ENCODE measurements around the gene BORCS5. TPM values are rescaled to one million over a fixed set of nuclear protein-coding genes. Genes with fewer than 3 reads are reported as not detected.

BORCS5 gene
- total RNA-seq, 1 experiment from 2014 or later, result 25.7 TPM

DNA sequence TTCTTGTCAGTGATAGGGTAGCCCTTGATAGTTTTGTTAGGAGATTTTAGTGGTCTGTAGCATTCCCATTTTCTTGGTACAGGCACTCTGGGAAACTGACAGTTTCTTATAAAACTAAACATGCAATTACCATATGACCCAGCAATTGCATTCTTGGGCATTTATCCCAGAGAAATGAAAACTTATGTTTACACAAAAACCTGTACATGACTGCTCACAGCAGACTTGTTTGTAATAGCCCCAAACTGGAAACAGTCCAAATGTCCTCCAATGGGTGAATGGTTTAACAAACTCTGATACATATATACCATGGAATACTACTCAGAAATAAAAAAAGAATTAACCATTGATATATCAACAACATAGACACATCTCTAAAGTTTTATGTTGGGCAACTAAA, 75.5 kb downstream of the BORCS5 start:
- H3K27me3 ChIP-seq (replicated peaks; ENCODE audit: control insufficient read depth, insufficient read depth, low read length), result no peaks in the 10 kb centered on the region
- Mint-ChIP-seq H3K4me3 (ENCODE audit: unreplicated experiment) (no peak overlapping the region), H3K9me3 (ENCODE audit: unreplicated experiment) (no peaks in the 10 kb centered on the region), H3K4me1 (ENCODE audit: low read depth, unreplicated experiment) (peaks cover 60% of the 10 kb centered on the region), H3K36me3 (ENCODE audit: insufficient read depth, unreplicated experiment) (peaks cover 6% of the 10 kb centered on the region), H3K27ac (ENCODE audit: unreplicated experiment) (peak overlapping the region; percentile 6), H3K27me3 (ENCODE audit: insufficient read depth, unreplicated experiment) (no peaks in the 10 kb centered on the region)
- H3K4me3 ChIP-seq (ENCODE audit: low read depth, low read length), result no peak overlapping the region
- no peak for DNase-seq
- ChIA-PET CTCF (no interaction called here), POLR2A (interaction anchor here (0.7 kb wide), 1 partner anchor 29 kb away, joined by 11 read pairs; no protein-coding TSS in a partner anchor)
- intact Hi-C loops (cut with micrococcal nuclease; ENCODE audit: unreplicated experiment), result no loop called here
- TF ChIP-seq, protein P1, sequence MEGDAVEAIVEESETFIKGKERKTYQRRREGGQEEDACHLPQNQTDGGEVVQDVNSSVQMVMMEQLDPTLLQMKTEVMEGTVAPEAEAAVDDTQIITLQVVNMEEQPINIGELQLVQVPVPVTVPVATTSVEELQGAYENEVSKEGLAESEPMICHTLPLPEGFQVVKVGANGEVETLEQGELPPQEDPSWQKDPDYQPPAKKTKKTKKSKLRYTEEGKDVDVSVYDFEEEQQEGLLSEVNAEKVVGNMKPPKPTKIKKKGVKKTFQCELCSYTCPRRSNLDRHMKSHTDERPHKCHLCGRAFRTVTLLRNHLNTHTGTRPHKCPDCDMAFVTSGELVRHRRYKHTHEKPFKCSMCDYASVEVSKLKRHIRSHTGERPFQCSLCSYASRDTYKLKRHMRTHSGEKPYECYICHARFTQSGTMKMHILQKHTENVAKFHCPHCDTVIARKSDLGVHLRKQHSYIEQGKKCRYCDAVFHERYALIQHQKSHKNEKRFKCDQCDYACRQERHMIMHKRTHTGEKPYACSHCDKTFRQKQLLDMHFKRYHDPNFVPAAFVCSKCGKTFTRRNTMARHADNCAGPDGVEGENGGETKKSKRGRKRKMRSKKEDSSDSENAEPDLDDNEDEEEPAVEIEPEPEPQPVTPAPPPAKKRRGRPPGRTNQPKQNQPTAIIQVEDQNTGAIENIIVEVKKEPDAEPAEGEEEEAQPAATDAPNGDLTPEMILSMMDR (IDR thresholded peaks at IDR 0.05; ENCODE audit: insufficient read depth in 1 of 2, low read depth in 1 of 2, low read length in 1 of 2, severe bottlenecking in 1 of 2, unreplicated experiment in 1 of 2), result no peak
- H3K4me1 ChIP-seq, result peaks cover 26% of the 10 kb centered on the region
- H3K36me3 ChIP-seq (ENCODE audit: control insufficient read depth, insufficient read depth, low read length), result no peaks in the 10 kb centered on the region
- H3K9me3 ChIP-seq, result no peaks in the 10 kb centered on the region
- no TSS peak for BruUV-seq (replicated peaks)

DNA sequence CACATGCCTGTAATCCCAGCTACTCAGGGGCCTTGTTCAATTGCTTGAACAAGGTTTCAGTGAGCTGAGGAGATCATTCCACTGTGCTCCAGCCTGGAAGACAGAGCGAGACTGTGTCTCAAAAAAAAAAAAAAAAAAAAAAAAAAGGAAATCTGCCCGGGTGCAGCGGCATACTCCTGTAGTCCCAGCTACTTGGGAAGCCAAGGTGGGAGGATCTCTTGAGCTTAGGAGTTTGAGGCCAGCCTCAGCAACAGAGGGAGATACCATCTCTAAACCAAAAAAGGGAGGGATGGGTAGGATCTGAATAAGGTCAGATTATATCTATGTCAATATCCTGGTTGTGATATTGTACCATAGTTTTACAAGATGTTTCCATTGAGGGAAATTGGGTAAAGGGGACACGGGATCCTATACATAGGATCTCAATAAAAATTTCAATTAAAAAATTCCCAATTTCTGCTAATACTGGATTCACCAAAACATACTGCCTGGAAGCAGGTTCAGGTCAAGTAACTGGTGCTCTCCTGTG, 76.4 kb downstream of the BORCS5 start:
- Histone ChIP-seq H3K4me3 (ENCODE audit: low read depth, low read length) (no peak overlapping the region), H3K9me3 (no peaks in the 10 kb centered on the region), H3K36me3 (ENCODE audit: control insufficient read depth, insufficient read depth, low read length) (no peaks in the 10 kb centered on the region), H3K4me1 (peaks cover 22% of the 10 kb centered on the region), H3K27me3 (replicated peaks; ENCODE audit: control insufficient read depth, insufficient read depth, low read length) (no peaks in the 10 kb centered on the region)
- peak overlapping the region; percentile 54 for H3K27ac Mint-ChIP-seq (ENCODE audit: unreplicated experiment)
- no TSS peak for BruUV-seq (replicated peaks)
- H3K36me3 Mint-ChIP-seq (ENCODE audit: insufficient read depth, unreplicated experiment), result peaks cover 10% of the 10 kb centered on the region
- ChIA-PET CTCF (no interaction called here), POLR2A (interaction anchor here (0.7 kb wide), 1 partner anchor 30 kb away, joined by 11 read pairs; no protein-coding TSS in a partner anchor)
- intact Hi-C loops (cut with micrococcal nuclease; ENCODE audit: unreplicated experiment), result no loop called here
- H3K4me1 Mint-ChIP-seq (ENCODE audit: low read depth, unreplicated experiment), result peaks cover 53% of the 10 kb centered on the region
- H3K4me3 Mint-ChIP-seq (ENCODE audit: unreplicated experiment), result no peak overlapping the region
- no peaks in the 10 kb centered on the region for H3K27me3 Mint-ChIP-seq (ENCODE audit: insufficient read depth, unreplicated experiment)
- no peaks in the 10 kb centered on the region for H3K9me3 Mint-ChIP-seq (ENCODE audit: unreplicated experiment)
- DNase-seq, result no peak
- TF ChIP-seq, protein P1 (IDR thresholded peaks at IDR 0.05; ENCODE audit: insufficient read depth in 1 of 2, low read depth in 1 of 2, low read length in 1 of 2, severe bottlenecking in 1 of 2, unreplicated experiment in 1 of 2), result no peak

DNA sequence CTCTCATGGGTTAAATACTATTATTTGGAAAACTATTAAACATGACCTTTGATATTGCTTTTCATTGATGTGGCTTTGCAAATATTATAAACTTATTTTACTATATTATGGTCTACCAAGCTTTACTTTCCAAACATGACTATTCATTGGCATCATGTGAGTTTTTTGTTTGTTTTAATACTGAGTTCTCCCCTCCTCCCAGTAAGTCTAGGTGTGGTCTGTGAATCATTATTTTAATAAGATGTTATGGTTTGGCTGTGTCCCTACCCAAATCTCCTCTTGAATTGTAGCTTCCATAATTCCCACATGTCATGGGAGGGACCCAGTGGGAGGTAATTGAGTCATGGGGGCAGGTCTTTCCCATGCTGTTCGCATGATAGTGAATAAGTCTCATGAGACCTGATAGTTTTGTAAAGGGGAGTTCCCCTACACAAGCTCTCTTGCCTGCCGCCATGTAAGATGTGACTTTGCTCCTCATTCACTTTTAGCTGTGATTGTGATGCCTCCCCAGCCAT, 80.0 kb downstream of the BORCS5 start:
- Histone ChIP-seq H3K4me1 (peaks cover 16% of the 10 kb centered on the region), H3K27me3 (replicated peaks; ENCODE audit: control insufficient read depth, insufficient read depth, low read length) (no peaks in the 10 kb centered on the region), H3K4me3 (ENCODE audit: low read depth, low read length) (no peak overlapping the region), H3K36me3 (ENCODE audit: control insufficient read depth, insufficient read depth, low read length) (no peaks in the 10 kb centered on the region), H3K9me3 (no peaks in the 10 kb centered on the region)
- H3K4me3 Mint-ChIP-seq (ENCODE audit: unreplicated experiment), result no peak overlapping the region
- BruUV-seq (replicated peaks), result no TSS peak
- ChIA-PET CTCF (interaction anchor here (1.2 kb wide), 1 partner anchor 34 kb away, joined by 3 read pairs; no protein-coding TSS in a partner anchor), POLR2A (interaction anchor here (0.5 kb wide), 1 partner anchor 9 kb away, joined by 5 read pairs; no protein-coding TSS in a partner anchor)
- intact Hi-C loops (cut with micrococcal nuclease; ENCODE audit: unreplicated experiment), result no loop called here
- H3K27me3 Mint-ChIP-seq (ENCODE audit: insufficient read depth, unreplicated experiment), result no peaks in the 10 kb centered on the region
- H3K36me3 Mint-ChIP-seq (ENCODE audit: insufficient read depth, unreplicated experiment), result peaks cover 10% of the 10 kb centered on the region
- no peak for DNase-seq
- H3K9me3 Mint-ChIP-seq (ENCODE audit: unreplicated experiment), result no peaks in the 10 kb centered on the region
- no peak overlapping the region for H3K27ac Mint-ChIP-seq (ENCODE audit: unreplicated experiment)
- TF ChIP-seq, protein P1 (IDR thresholded peaks at IDR 0.05; ENCODE audit: insufficient read depth in 1 of 2, low read depth in 1 of 2, low read length in 1 of 2, severe bottlenecking in 1 of 2, unreplicated experiment in 1 of 2), result no peak
- H3K4me1 Mint-ChIP-seq (ENCODE audit: low read depth, unreplicated experiment), result peaks cover 44% of the 10 kb centered on the region

Data from Caco-2 (cell line).